GM19035 (cell line): ENCODE data around the gene NOTCH2NLA.
"Not testable (repeated sequence)": the region's sequence is repeated elsewhere in the genome, so short reads cannot be mapped to it uniquely, and the experiment has no call there.

Experiments
- ATAC-seq: cut with Tn5 transposase; IDR thresholded peaks from one replicate; pipeline ENCODE4 v1.9.1; 2021; ENCODE audit not compliant: unreplicated experiment

Gene NOTCH2NLA

DNA sequence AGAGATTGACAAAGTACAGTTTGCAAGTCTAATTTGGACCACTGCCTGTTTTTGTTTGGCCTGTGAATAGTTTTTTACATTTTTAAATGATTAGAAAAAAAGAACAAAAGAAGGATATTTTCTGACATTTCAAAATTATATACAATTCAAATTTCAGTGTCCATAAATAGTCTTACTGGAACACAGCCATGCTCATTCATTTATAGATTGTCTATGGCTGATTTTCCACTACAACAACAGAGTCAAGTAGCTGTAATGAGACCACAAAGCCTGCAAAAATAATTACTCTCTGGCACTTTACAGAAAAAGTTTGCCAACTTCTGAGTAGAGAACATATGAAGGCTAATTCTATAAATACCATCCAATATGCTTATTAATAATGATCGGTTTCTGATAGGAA lies 61.1 kb downstream of the NOTCH2NLA start:
- ATAC-seq, result not testable (repeated sequence)

DNA sequence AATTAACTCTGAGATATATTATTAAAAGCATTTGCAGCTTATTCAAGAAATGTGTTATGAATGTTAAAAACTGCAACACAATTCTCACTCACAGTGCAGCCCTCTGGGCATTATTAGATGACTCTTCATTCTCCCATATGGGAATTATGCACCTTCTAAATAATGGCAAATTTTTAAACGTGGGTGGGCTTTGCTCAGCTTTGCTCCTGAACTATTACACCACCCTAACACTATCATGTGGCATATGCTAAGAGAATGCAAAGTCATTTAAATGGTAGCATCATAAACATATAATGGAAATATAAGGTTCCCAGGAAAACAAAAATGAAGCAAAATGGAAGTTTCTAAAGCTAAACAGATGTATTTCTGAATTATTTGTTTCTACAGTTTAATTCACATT lies 61.5 kb downstream of the NOTCH2NLA start:
- ATAC-seq, result not testable (repeated sequence)

DNA sequence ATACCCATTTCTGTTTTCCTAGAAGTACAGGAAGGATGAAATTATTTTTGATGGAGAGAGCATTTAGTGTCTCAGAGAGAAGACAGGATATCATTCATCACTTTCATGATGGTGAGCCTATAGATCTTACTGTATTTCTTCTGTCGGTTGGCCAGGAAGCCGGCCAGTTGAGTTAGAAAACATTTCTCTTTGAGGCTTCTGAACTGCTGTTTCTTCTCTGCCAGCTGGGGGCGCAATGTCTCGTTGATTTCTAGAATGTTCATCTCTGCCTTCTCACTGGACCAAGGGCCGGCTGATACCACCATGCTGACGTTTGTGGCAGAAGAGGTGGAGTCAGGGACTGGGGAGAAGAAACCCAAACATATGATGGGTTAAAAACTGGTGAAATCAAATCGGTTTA lies 84.4 kb downstream of the NOTCH2NLA start, which contains the start of gene NBPF10:
Gene NBPF10, minus strand, starts transcription at position 340 of the 400 bp plus-strand sequence. Its CDS starts 35 bp downstream, at position 305.
- ATAC-seq, result not testable (repeated sequence)
